ENCODE measurements around the gene MSANTD2.

DNA sequence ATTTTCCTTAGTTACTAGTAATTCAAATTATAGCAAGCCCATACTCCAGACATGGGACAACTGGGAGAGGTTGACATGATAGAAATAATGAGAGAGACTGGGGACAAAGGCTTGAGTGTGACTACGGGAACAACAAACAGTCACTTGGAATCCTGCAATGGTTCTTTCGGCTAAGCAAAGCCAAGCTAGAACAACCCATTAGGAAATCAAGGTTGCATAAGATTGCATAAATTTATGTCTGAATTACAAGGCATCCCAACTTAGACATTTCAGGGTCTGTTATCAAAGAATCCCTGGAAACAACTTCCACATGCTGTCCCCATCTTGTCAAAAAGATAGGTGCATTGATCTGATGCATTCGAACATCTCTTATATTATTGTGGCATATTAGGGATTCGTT is 70.6 kb downstream of the MSANTD2 start:
- TF ChIP-seq EZH2phosphoT487 (IDR thresholded peaks at IDR 0.05; ENCODE audit: unreplicated experiment) (no peak), ZNF114 (CRISPR knock-in tag; IDR thresholded peaks at IDR 0.05) (no peak), EZH2 (IDR thresholded peaks at IDR 0.05; ENCODE audit: low read depth, unreplicated experiment) (no peak), POLR2AphosphoS5 (IDR thresholded peaks at IDR 0.05; ENCODE audit: low read depth) (no peak), CREB1 (CRISPR knock-in tag; IDR thresholded peaks at IDR 0.05; ENCODE audit: low read depth) (no peak), JUNB (IDR thresholded peaks at IDR 0.05; ENCODE audit: unreplicated experiment) (no peak), ZNF331 (CRISPR knock-in tag; IDR thresholded peaks at IDR 0.05; ENCODE audit: low read depth) (no peak), NANOG (IDR thresholded peaks at IDR 0.05; ENCODE audit: borderline replicate concordance) (no peak), STAT1 (IDR thresholded peaks at IDR 0.05; ENCODE audit: unreplicated experiment) (no peak)
- TF ChIP-seq, protein P1, sequence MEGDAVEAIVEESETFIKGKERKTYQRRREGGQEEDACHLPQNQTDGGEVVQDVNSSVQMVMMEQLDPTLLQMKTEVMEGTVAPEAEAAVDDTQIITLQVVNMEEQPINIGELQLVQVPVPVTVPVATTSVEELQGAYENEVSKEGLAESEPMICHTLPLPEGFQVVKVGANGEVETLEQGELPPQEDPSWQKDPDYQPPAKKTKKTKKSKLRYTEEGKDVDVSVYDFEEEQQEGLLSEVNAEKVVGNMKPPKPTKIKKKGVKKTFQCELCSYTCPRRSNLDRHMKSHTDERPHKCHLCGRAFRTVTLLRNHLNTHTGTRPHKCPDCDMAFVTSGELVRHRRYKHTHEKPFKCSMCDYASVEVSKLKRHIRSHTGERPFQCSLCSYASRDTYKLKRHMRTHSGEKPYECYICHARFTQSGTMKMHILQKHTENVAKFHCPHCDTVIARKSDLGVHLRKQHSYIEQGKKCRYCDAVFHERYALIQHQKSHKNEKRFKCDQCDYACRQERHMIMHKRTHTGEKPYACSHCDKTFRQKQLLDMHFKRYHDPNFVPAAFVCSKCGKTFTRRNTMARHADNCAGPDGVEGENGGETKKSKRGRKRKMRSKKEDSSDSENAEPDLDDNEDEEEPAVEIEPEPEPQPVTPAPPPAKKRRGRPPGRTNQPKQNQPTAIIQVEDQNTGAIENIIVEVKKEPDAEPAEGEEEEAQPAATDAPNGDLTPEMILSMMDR (conservative IDR thresholded peaks at IDR 0.05; ENCODE audit: low read depth in 2 of 2), result no peak
- TF ChIP-seq, protein P2, sequence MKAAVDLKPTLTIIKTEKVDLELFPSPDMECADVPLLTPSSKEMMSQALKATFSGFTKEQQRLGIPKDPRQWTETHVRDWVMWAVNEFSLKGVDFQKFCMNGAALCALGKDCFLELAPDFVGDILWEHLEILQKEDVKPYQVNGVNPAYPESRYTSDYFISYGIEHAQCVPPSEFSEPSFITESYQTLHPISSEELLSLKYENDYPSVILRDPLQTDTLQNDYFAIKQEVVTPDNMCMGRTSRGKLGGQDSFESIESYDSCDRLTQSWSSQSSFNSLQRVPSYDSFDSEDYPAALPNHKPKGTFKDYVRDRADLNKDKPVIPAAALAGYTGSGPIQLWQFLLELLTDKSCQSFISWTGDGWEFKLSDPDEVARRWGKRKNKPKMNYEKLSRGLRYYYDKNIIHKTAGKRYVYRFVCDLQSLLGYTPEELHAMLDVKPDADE (IDR thresholded peaks at IDR 0.05), result no peak
- TF ChIP-seq, protein P3, sequence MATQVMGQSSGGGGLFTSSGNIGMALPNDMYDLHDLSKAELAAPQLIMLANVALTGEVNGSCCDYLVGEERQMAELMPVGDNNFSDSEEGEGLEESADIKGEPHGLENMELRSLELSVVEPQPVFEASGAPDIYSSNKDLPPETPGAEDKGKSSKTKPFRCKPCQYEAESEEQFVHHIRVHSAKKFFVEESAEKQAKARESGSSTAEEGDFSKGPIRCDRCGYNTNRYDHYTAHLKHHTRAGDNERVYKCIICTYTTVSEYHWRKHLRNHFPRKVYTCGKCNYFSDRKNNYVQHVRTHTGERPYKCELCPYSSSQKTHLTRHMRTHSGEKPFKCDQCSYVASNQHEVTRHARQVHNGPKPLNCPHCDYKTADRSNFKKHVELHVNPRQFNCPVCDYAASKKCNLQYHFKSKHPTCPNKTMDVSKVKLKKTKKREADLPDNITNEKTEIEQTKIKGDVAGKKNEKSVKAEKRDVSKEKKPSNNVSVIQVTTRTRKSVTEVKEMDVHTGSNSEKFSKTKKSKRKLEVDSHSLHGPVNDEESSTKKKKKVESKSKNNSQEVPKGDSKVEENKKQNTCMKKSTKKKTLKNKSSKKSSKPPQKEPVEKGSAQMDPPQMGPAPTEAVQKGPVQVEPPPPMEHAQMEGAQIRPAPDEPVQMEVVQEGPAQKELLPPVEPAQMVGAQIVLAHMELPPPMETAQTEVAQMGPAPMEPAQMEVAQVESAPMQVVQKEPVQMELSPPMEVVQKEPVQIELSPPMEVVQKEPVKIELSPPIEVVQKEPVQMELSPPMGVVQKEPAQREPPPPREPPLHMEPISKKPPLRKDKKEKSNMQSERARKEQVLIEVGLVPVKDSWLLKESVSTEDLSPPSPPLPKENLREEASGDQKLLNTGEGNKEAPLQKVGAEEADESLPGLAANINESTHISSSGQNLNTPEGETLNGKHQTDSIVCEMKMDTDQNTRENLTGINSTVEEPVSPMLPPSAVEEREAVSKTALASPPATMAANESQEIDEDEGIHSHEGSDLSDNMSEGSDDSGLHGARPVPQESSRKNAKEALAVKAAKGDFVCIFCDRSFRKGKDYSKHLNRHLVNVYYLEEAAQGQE (IDR thresholded peaks at IDR 0.05; ENCODE audit: unreplicated experiment), result no peak
